GM23338 (cell line): ENCODE results near the gene COBLL1. TPM values are rescaled to one million over a fixed set of nuclear protein-coding genes. Genes with fewer than 3 reads are reported as not detected.

Experiments used
- ATAC-seq: fragments of 200-7000 bp; cut with Tn5 transposase; 3 replicates; pipeline ENCODE4 v1.9.1; 2020
- DNase-seq: peaks from one replicate; pipeline ENCODE4 v3.0.0-alpha.2; 2015; ENCODE audit warnings: low spot score
- H2AFZ ChIP-seq: fragments of 200-600 bp; sonication (generic); 2 replicates; pipeline ENCODE4 v1.8.0; 2016; ENCODE audit warnings: antibody characterized with exemption, mild to moderate bottlenecking, moderate library complexity
- H3F3A ChIP-seq: fragments of 200-600 bp; sonication (generic); replicated peaks from 2 replicates; pipeline ENCODE4 v1.8.0; 2017; ENCODE audit warnings: antibody characterized with exemption, mixed run types, low read depth
- H3K27ac ChIP-seq: fragments of 200-600 bp; sonication (generic); 2 replicates; pipeline ENCODE4 v1.6.1; 2016; ENCODE audit warnings: low read depth
- H3K27me3 ChIP-seq: fragments of 200-600 bp; sonication (generic); 2 replicates; pipeline ENCODE4 v1.8.0; 2016; ENCODE audit warnings: mild to moderate bottlenecking, mixed run types, moderate library complexity; ENCODE audit not compliant: insufficient read depth
- H3K36me3 ChIP-seq: fragments of 200-600 bp; sonication (generic); 2 replicates; pipeline ENCODE4 v1.8.0; 2016; ENCODE audit warnings: mild to moderate bottlenecking; ENCODE audit not compliant: insufficient read depth
- H3K4me1 ChIP-seq: fragments of 200-600 bp; sonication (generic); 2 replicates; pipeline ENCODE4 v1.8.0; 2016; ENCODE audit warnings: mild to moderate bottlenecking, moderate library complexity; ENCODE audit not compliant: insufficient read depth
- H3K4me2 ChIP-seq: fragments of 200-600 bp; sonication (generic); 2 replicates; pipeline ENCODE4 v1.7.1; 2017; ENCODE audit warnings: mixed run types
- H3K4me3 ChIP-seq: fragments of 200-600 bp; sonication (generic); 2 replicates; pipeline ENCODE4 v1.6.1; 2016; ENCODE audit warnings: mixed run types
- H3K79me2 ChIP-seq: fragments of 200-600 bp; sonication (generic); replicated peaks from 2 replicates; pipeline ENCODE4 v1.8.0; 2017; ENCODE audit warnings: mild to moderate bottlenecking; ENCODE audit not compliant: insufficient read depth
- H3K9me2 ChIP-seq: fragments of 200-600 bp; sonication (generic); 2 replicates; pipeline ENCODE4 v1.8.0; 2017; ENCODE audit not compliant: insufficient read depth
- H4K20me1 ChIP-seq: fragments of 200-600 bp; sonication (generic); replicated peaks from 2 replicates; pipeline ENCODE4 v1.8.0; 2017; ENCODE audit warnings: mild to moderate bottlenecking; ENCODE audit not compliant: insufficient read depth
- H3K27ac Mint-ChIP-seq: 2 replicates; pipeline ENCODE4 v1.8.0; 2020; ENCODE audit warnings: inconsistent platforms, mild to moderate bottlenecking, moderate library complexity, mixed read lengths
- H3K27me3 Mint-ChIP-seq: 3 replicates; pipeline ENCODE4 v1.8.0; 2022; ENCODE audit warnings: low read depth, mild to moderate bottlenecking, moderate library complexity, mixed read lengths, inconsistent platforms; ENCODE audit not compliant: insufficient read depth, poor library complexity
- H3K36me3 Mint-ChIP-seq: 3 replicates; pipeline ENCODE4 v1.8.0; 2021; ENCODE audit warnings: low read depth, mild to moderate bottlenecking, inconsistent platforms, moderate library complexity, mixed read lengths
- H3K4me1 Mint-ChIP-seq: 3 replicates; pipeline ENCODE4 v1.8.0; 2020; ENCODE audit warnings: mild to moderate bottlenecking, inconsistent platforms, mixed read lengths
- H3K4me3 Mint-ChIP-seq: 3 replicates; pipeline ENCODE4 v1.8.0; 2021; ENCODE audit warnings: moderate library complexity, mild to moderate bottlenecking, inconsistent platforms, mixed read lengths
- H3K9me3 Mint-ChIP-seq: 3 replicates; pipeline ENCODE4 v1.8.0; 2020; ENCODE audit warnings: moderate library complexity, mild to moderate bottlenecking, inconsistent platforms, mixed read lengths
- CREB1 ChIP-seq: fragments of 250-450 bp; sonication (Bioruptor Pico); IDR thresholded peaks from 2 replicates; pipeline ENCODE4 v1.5.0; 2020; ENCODE audit warnings: low read depth, mild to moderate bottlenecking, moderate library complexity
- EZH2 ChIP-seq: fragments of 200-600 bp; sonication (generic); IDR thresholded peaks from one replicate; pipeline ENCODE4 v1.8.0; 2017; ENCODE audit warnings: antibody characterized with exemption, mild to moderate bottlenecking, low read depth; ENCODE audit not compliant: unreplicated experiment
- JUNB ChIP-seq: IDR thresholded peaks from one replicate; pipeline ENCODE4 v1.6.1; 2016; ENCODE audit warnings: antibody characterized with exemption; ENCODE audit not compliant: unreplicated experiment
- NANOG ChIP-seq: IDR thresholded peaks from 2 replicates; pipeline ENCODE4 v1.6.1; 2016; ENCODE audit warnings: antibody characterized with exemption, borderline replicate concordance
- POLR2AphosphoS5 ChIP-seq: IDR thresholded peaks from 2 replicates; pipeline ENCODE4 v1.6.1; 2016; ENCODE audit warnings: antibody characterized with exemption, low read depth
- REST ChIP-seq: IDR thresholded peaks from one replicate; pipeline ENCODE4 v1.6.1; 2018; ENCODE audit warnings: antibody characterized with exemption; ENCODE audit not compliant: unreplicated experiment
- STAT1 ChIP-seq: IDR thresholded peaks from one replicate; pipeline ENCODE4 v1.6.1; 2016; ENCODE audit warnings: antibody characterized with exemption; ENCODE audit not compliant: unreplicated experiment
- ZNF114 ChIP-seq: fragments of 250-450 bp; sonication (Bioruptor Pico); IDR thresholded peaks from 2 replicates; pipeline ENCODE4 v1.5.0; 2020; ENCODE audit warnings: mild to moderate bottlenecking, moderate library complexity
- ZNF331 ChIP-seq: fragments of 250-450 bp; sonication (Bioruptor Pico); IDR thresholded peaks from 2 replicates; pipeline ENCODE4 v1.5.0; 2020; ENCODE audit warnings: low read depth, mild to moderate bottlenecking, moderate library complexity
- polyA plus RNA-seq: library from polyadenylated mRNA; unstranded; fragments of >200 nt; fragmentation: Nextera tagmentation; extraction: Ambion mirVana; gene quantifications from 2 replicates; pipeline ENCODE4 v1.2.1, GENCODE V29; 2016
- total RNA-seq: library from RNA; depleted of rRNA; stranded (reverse); fragments of >200 nt; shearing (Covaris generic); gene quantifications from 2 replicates; pipeline ENCODE4 v1.2.3, GENCODE V29; 2014
- TF ChIP-seq, protein P1 (sequence below), 2 experiments: fragments of 200-600 bp in 1 of 2; sonication (generic) in 1 of 2; conservative IDR thresholded peaks; 2 replicates each; pipeline versions ENCODE4 v1.5.1 to v1.6.1; 2016 to 2017; ENCODE audit warnings: antibody characterized with exemption in 2 of 2, low read depth in 2 of 2, mild to moderate bottlenecking in 2 of 2, moderate library complexity in 1 of 2

COBLL1 gene
- total and polyA plus RNA-seq, 2 experiments from 2014 or later, result 2.9 to 7.4 TPM

- Histone ChIP-seq H4K20me1 (no peaks in the 10 kb centered on the region), H3K9me2 (no peaks in the 10 kb centered on the region), H3F3A (no peaks in the 10 kb centered on the region), H2AFZ (no peak overlapping the region), H3K36me3 (no peaks in the 10 kb centered on the region), H3K27ac (no peak overlapping the region), H3K79me2 (no peaks in the 10 kb centered on the region), H3K4me1 (no peaks in the 10 kb centered on the region), H3K4me2 (no peak overlapping the region), H3K27me3 (no peaks in the 10 kb centered on the region), H3K4me3 (no peak overlapping the region)
- no peaks in the 10 kb centered on the region for H3K36me3 Mint-ChIP-seq
- H3K4me1 Mint-ChIP-seq, result no peaks in the 10 kb centered on the region
- DNase-seq (no peak), ATAC-seq (no peak)
- TF ChIP-seq ZNF331 (CRISPR knock-in tag) (no peak), POLR2AphosphoS5 (no peak), CREB1 (CRISPR knock-in tag) (no peak), NANOG (no peak), STAT1 (no peak), EZH2 (no peak), REST (no peak), ZNF114 (no peak), JUNB (no peak)
- TF ChIP-seq, protein P1, sequence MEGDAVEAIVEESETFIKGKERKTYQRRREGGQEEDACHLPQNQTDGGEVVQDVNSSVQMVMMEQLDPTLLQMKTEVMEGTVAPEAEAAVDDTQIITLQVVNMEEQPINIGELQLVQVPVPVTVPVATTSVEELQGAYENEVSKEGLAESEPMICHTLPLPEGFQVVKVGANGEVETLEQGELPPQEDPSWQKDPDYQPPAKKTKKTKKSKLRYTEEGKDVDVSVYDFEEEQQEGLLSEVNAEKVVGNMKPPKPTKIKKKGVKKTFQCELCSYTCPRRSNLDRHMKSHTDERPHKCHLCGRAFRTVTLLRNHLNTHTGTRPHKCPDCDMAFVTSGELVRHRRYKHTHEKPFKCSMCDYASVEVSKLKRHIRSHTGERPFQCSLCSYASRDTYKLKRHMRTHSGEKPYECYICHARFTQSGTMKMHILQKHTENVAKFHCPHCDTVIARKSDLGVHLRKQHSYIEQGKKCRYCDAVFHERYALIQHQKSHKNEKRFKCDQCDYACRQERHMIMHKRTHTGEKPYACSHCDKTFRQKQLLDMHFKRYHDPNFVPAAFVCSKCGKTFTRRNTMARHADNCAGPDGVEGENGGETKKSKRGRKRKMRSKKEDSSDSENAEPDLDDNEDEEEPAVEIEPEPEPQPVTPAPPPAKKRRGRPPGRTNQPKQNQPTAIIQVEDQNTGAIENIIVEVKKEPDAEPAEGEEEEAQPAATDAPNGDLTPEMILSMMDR (conservative IDR thresholded peaks at IDR 0.05; ENCODE audit: low read depth in 2 of 2), result no peak
- no peaks in the 10 kb centered on the region for H3K9me3 Mint-ChIP-seq
- H3K27me3 Mint-ChIP-seq, result no peaks in the 10 kb centered on the region
- H3K4me3 Mint-ChIP-seq, result no peak overlapping the region
- no peak overlapping the region for H3K27ac Mint-ChIP-seq
Observed at GRCh38 chr2:164700390-164700789, 141.2 kb downstream of the COBLL1 start.

GRCh38 chr2:164697688-164698461 is 143.7 kb downstream of the COBLL1 start:
- Histone ChIP-seq H3K9me2 (no peaks in the 10 kb centered on the region), H3F3A (no peaks in the 10 kb centered on the region), H3K4me2 (no peak overlapping the region), H4K20me1 (no peaks in the 10 kb centered on the region), H2AFZ (no peak overlapping the region), H3K36me3 (no peaks in the 10 kb centered on the region), H3K27ac (no peak overlapping the region), H3K4me3 (no peak overlapping the region), H3K79me2 (no peaks in the 10 kb centered on the region), H3K27me3 (no peaks in the 10 kb centered on the region), H3K4me1 (no peaks in the 10 kb centered on the region)
- DNase-seq (peak; percentile 73), ATAC-seq (peak; percentile 55; the same call in 2 of the 3 replicates)
- H3K27ac Mint-ChIP-seq, result no peak overlapping the region
- H3K4me1 Mint-ChIP-seq, result peaks cover 3% of the 10 kb centered on the region; the same call in 2 of the 3 replicates
- no peaks in the 10 kb centered on the region for H3K9me3 Mint-ChIP-seq
- no peaks in the 10 kb centered on the region for H3K36me3 Mint-ChIP-seq
- TF ChIP-seq, protein P1 (conservative IDR thresholded peaks at IDR 0.05; ENCODE audit: low read depth in 2 of 2), result peak; percentile 48 to 76; a peak in 3 of 4 replicates
- TF ChIP-seq ZNF331 (CRISPR knock-in tag), result no peak
- H3K27me3 Mint-ChIP-seq, result no peaks in the 10 kb centered on the region
- H3K4me3 Mint-ChIP-seq, result no peak overlapping the region
